ENCODE measurements around the gene LINC00632. TPM values are rescaled to one million over a fixed set of nuclear protein-coding genes. Genes with fewer than 3 reads are reported as not detected.

LINC00632 gene
- total and polyA plus RNA-seq, 4 donors = 0.15 to 28.7 (median 0.32) TPM

DNA sequence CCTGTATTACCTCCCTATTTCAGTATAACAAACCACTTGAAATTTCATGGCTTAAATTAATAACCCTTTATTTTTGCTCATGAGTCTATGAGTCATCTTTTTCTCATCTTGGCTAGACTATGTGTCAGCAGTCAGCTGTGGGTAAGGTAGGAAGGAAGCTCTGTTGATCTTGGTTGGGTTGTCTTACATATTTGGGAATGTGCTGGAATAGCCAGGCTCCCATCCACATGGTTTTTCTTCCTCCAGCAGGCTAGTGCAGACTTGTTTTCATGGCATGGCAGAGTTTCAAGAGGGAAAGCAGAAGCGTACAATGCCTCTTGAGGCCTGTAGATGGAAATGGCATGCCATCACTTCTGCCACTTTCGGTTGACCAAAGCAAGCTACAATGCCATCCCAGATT, 89.7 kb downstream of the LINC00632 start:
- WGBS = 98% methylated on average over 2 of the region's 2 CpGs
- no peaks in the 10 kb centered on the region for H3K9me3 ChIP-seq (ENCODE audit: control insufficient read depth in 4 of 4, low read length in 3 of 4)
- no peak overlapping the region for H3K4me3 ChIP-seq (ENCODE audit: low read depth in 1 of 3, low read length in 3 of 3)
- H3K27ac ChIP-seq (ENCODE audit: low read depth in 1 of 2, low read length in 2 of 2) = no peak overlapping the region
- H3K9ac ChIP-seq (ENCODE audit: low read depth in 1 of 2, low read length in 2 of 2) = no peak overlapping the region
- H3K27me3 ChIP-seq (ENCODE audit: control insufficient read depth in 4 of 4, insufficient read depth in 4 of 4, low read length in 3 of 4) = no peaks in the 10 kb centered on the region
- no peaks in the 10 kb centered on the region for H3K4me1 ChIP-seq (ENCODE audit: control insufficient read depth in 4 of 4, insufficient read depth in 4 of 4, low read length in 3 of 4)
- no peak for DNase-seq (ENCODE audit: low spot score)
- H3K36me3 ChIP-seq (ENCODE audit: control insufficient read depth in 4 of 4, insufficient read depth in 3 of 4, low read depth in 1 of 4, low read length in 3 of 4) = no peaks in the 10 kb centered on the region
- no peak for TF ChIP-seq FOXA1 (IDR thresholded peaks at IDR 0.05)
- no peak for TF ChIP-seq FOXA2 (IDR thresholded peaks at IDR 0.05)
- no peak for TF ChIP-seq NR2F2 (IDR thresholded peaks at IDR 0.05)
- no peak for TF ChIP-seq HNF4A (conservative IDR thresholded peaks at IDR 0.05)
- TF ChIP-seq, protein P1, sequence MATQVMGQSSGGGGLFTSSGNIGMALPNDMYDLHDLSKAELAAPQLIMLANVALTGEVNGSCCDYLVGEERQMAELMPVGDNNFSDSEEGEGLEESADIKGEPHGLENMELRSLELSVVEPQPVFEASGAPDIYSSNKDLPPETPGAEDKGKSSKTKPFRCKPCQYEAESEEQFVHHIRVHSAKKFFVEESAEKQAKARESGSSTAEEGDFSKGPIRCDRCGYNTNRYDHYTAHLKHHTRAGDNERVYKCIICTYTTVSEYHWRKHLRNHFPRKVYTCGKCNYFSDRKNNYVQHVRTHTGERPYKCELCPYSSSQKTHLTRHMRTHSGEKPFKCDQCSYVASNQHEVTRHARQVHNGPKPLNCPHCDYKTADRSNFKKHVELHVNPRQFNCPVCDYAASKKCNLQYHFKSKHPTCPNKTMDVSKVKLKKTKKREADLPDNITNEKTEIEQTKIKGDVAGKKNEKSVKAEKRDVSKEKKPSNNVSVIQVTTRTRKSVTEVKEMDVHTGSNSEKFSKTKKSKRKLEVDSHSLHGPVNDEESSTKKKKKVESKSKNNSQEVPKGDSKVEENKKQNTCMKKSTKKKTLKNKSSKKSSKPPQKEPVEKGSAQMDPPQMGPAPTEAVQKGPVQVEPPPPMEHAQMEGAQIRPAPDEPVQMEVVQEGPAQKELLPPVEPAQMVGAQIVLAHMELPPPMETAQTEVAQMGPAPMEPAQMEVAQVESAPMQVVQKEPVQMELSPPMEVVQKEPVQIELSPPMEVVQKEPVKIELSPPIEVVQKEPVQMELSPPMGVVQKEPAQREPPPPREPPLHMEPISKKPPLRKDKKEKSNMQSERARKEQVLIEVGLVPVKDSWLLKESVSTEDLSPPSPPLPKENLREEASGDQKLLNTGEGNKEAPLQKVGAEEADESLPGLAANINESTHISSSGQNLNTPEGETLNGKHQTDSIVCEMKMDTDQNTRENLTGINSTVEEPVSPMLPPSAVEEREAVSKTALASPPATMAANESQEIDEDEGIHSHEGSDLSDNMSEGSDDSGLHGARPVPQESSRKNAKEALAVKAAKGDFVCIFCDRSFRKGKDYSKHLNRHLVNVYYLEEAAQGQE (IDR thresholded peaks at IDR 0.05) = no peak
- TF ChIP-seq, protein P2, sequence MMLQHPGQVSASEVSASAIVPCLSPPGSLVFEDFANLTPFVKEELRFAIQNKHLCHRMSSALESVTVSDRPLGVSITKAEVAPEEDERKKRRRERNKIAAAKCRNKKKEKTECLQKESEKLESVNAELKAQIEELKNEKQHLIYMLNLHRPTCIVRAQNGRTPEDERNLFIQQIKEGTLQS (IDR thresholded peaks at IDR 0.05) = no peak
- no peak for TF ChIP-seq HNF4G (IDR thresholded peaks at IDR 0.05)
- no peak for TF ChIP-seq RXRA (IDR thresholded peaks at IDR 0.05)
- no peak for TF ChIP-seq JUND (IDR thresholded peaks at IDR 0.05)
- no peak for TF ChIP-seq TAF1 (conservative IDR thresholded peaks at IDR 0.05)
- TF ChIP-seq, protein P3, sequence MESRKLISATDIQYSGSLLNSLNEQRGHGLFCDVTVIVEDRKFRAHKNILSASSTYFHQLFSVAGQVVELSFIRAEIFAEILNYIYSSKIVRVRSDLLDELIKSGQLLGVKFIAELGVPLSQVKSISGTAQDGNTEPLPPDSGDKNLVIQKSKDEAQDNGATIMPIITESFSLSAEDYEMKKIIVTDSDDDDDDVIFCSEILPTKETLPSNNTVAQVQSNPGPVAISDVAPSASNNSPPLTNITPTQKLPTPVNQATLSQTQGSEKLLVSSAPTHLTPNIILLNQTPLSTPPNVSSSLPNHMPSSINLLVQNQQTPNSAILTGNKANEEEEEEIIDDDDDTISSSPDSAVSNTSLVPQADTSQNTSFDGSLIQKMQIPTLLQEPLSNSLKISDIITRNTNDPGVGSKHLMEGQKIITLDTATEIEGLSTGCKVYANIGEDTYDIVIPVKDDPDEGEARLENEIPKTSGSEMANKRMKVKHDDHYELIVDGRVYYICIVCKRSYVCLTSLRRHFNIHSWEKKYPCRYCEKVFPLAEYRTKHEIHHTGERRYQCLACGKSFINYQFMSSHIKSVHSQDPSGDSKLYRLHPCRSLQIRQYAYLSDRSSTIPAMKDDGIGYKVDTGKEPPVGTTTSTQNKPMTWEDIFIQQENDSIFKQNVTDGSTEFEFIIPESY (IDR thresholded peaks at IDR 0.05) = no peak
- TF ChIP-seq, protein P4, sequence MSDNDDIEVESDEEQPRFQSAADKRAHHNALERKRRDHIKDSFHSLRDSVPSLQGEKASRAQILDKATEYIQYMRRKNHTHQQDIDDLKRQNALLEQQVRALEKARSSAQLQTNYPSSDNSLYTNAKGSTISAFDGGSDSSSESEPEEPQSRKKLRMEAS (IDR thresholded peaks at IDR 0.05) = no peak
- TF ChIP-seq GABPA (IDR thresholded peaks at IDR 0.05 in 1 of 2, conservative IDR thresholded peaks at IDR 0.05 in 1 of 2) = no peak
- TF ChIP-seq SP1 (IDR thresholded peaks at IDR 0.05) = no peak
- no peak for TF ChIP-seq EGR1 (IDR thresholded peaks at IDR 0.05; ENCODE audit: low read depth in 2 of 2)

DNA sequence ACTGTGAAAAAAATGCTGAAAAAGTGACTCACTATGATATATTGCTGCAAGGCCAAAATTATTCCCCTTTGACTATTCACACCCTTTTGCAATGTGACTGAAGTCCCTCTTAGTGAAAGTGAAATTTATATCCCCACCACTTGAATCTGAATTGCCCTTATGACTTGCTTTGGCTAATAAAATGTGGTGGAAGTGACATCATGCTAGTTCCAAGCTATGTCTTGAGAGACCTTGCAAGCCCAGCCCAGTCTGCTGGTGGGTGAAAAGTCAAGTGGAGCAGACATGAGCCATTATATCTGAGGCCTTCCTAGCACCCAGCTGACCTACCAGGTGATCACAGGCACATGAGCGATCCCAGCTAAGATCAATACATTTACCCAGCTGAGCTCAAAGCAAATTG, 94.7 kb downstream of the LINC00632 start:
- no peaks in the 10 kb centered on the region for H3K4me1 ChIP-seq (ENCODE audit: control insufficient read depth in 4 of 4, insufficient read depth in 4 of 4, low read length in 3 of 4)
- DNase-seq (ENCODE audit: low spot score) = no peak
- no peak overlapping the region for H3K4me3 ChIP-seq (ENCODE audit: low read depth in 1 of 3, low read length in 3 of 3)
- H3K36me3 ChIP-seq (ENCODE audit: control insufficient read depth in 4 of 4, insufficient read depth in 3 of 4, low read depth in 1 of 4, low read length in 3 of 4) = no peaks in the 10 kb centered on the region
- no peak overlapping the region for H3K9ac ChIP-seq (ENCODE audit: low read depth in 1 of 2, low read length in 2 of 2)
- no peaks in the 10 kb centered on the region for H3K27me3 ChIP-seq (ENCODE audit: control insufficient read depth in 4 of 4, insufficient read depth in 4 of 4, low read length in 3 of 4)
- 64% methylated on average over 1 of the region's 1 CpG for WGBS
- TF ChIP-seq, protein P2 (IDR thresholded peaks at IDR 0.05) = no peak
- TF ChIP-seq TAF1 (conservative IDR thresholded peaks at IDR 0.05) = no peak
- no peak for TF ChIP-seq GABPA (IDR thresholded peaks at IDR 0.05 in 1 of 2, conservative IDR thresholded peaks at IDR 0.05 in 1 of 2)
- TF ChIP-seq HNF4G (IDR thresholded peaks at IDR 0.05) = no peak
- TF ChIP-seq RXRA (IDR thresholded peaks at IDR 0.05) = no peak
- TF ChIP-seq FOXA2 (IDR thresholded peaks at IDR 0.05) = no peak
- no peak overlapping the region for H3K27ac ChIP-seq (ENCODE audit: low read depth in 1 of 2, low read length in 2 of 2)
- peaks cover 0 to 2% (median 0%) of the 10 kb centered on the region in 4 donors for H3K9me3 ChIP-seq (ENCODE audit: control insufficient read depth in 4 of 4, low read length in 3 of 4)

Data from liver (tissue), 9 donors.